NB4 (cell line): Measurements from ENCODE around the gene HPCAL1.

Experiments
- CTCF ChIP-seq: IDR thresholded peaks from one replicate; pipeline ENCODE4 v1.5.1; 2012; ENCODE audit warnings: low read depth, low read length
- MAX ChIP-seq: IDR thresholded peaks from 2 replicates; pipeline ENCODE4 v1.6.1; 2011; ENCODE audit warnings: low read depth, low read length
- POLR2A ChIP-seq: IDR thresholded peaks from 2 replicates; pipeline ENCODE4 v1.6.1; 2011; ENCODE audit warnings: mild to moderate bottlenecking; ENCODE audit not compliant: insufficient read length; ENCODE audit errors: extremely low read depth

GRCh38 chr2:10269711-10270610 is 32.7 kb upstream of the HPCAL1 start:
- TF ChIP-seq POLR2A (no peak), CTCF (no peak), MAX (no peak)
